ENCODE results near the gene GIMAP8. TPM values are rescaled to one million over a fixed set of nuclear protein-coding genes. Genes with fewer than 3 reads are reported as not detected.

GIMAP8 gene
- total and polyA plus RNA-seq, 2 of the 8 experiments (the other 6 are each of a cell fraction or from before 2014, with no cell fraction given) = not detected

DNA sequence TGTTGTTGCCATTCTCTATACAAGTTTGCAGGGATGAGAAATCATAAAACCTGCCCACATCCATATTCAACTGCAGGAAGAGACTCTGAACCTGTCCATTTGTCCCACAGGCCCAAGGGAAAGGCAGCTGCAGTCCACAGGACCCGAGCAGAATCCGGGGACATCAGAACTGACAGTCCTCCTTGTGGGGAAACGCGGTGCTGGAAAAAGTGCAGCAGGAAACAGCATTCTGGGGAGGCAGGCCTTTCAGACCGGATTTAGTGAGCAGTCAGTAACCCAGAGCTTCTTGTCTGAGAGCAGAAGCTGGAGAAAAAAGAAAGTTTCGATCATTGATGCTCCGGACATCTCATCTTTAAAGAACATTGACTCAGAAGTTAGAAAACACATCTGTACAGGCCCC is 23.5 kb downstream of the GIMAP8 start:
- H2AFZ ChIP-seq (ENCODE audit: low read length) = no peak overlapping the region
- no peak for DNase-seq (ENCODE audit: low read depth in 1 of 2, low spot score in 2 of 2)

More for the DNA sequence above, 23.5 kb downstream of the GIMAP8 start:
- no peak overlapping the region for H3K18ac ChIP-seq (ENCODE audit: extremely low read depth, low read length)
- H2BK15ac ChIP-seq (ENCODE audit: low read length) = no peak overlapping the region
- no peak overlapping the region for H2BK12ac ChIP-seq (ENCODE audit: low read depth, low read length)
- no peaks in the 10 kb centered on the region for H4K20me1 ChIP-seq (replicated peaks in 1 of 2; ENCODE audit: control insufficient read depth in 1 of 2, insufficient read depth in 2 of 2, low read length in 2 of 2)
- ChIA-PET POLR2A (ENCODE audit: partially characterized antibody) (no interaction called here), CTCF (ENCODE audit: partially characterized antibody) (interaction anchor here (1.3 to 1.6 kb wide), 2 partner anchors 25 to 187 kb away, joined by 3 to 4 read pairs; no protein-coding TSS in a partner anchor)
- no peak overlapping the region for H3K27ac ChIP-seq (ENCODE audit: low read depth, low read length)
- H3K9ac ChIP-seq (replicated peaks in 1 of 4; ENCODE audit: extremely low read depth in 1 of 4, low read depth in 3 of 4, low read length in 3 of 4) = no peak overlapping the region
- no peak for FAIRE-seq
- H2BK20ac ChIP-seq (ENCODE audit: low read length) = no peak overlapping the region
- H3K14ac ChIP-seq (ENCODE audit: insufficient read length) = no peak overlapping the region
- H4K5ac ChIP-seq (ENCODE audit: insufficient read length, low read depth, low read length) = no peak overlapping the region
- no peak overlapping the region for H3K4me2 ChIP-seq (ENCODE audit: insufficient read depth in 1 of 2, low read depth in 2 of 2, low read length in 2 of 2)
- H2AK5ac ChIP-seq (ENCODE audit: low read depth, low read length) = no peak overlapping the region
- no peak overlapping the region for H3K4ac ChIP-seq (replicated peaks; ENCODE audit: insufficient read length, low read depth, low read length)
- H3K79me2 ChIP-seq (ENCODE audit: control insufficient read depth in 1 of 2, insufficient read depth in 2 of 2, low read length in 2 of 2) = no peaks in the 10 kb centered on the region
- H2BK120ac ChIP-seq (replicated peaks; ENCODE audit: low read depth, low read length) = no peak overlapping the region
- peaks cover 0 to 3% (median 0%) of the 10 kb centered on the region in 4 experiments; a peak in 1 of 7 replicates for H3K4me1 ChIP-seq (replicated peaks in 1 of 4; ENCODE audit: control insufficient read depth in 3 of 4, insufficient read depth in 4 of 4, low read length in 3 of 4)
- H3K79me1 ChIP-seq (ENCODE audit: low read depth, low read length) = no peaks in the 10 kb centered on the region
- no peak overlapping the region for H3K23ac ChIP-seq (ENCODE audit: insufficient read length)
- no peak overlapping the region for H4K91ac ChIP-seq (replicated peaks; ENCODE audit: insufficient read length, low read length)
- H3K23me2 ChIP-seq (ENCODE audit: low read depth, low read length) = no peaks in the 10 kb centered on the region
- TF ChIP-seq, protein P1, sequence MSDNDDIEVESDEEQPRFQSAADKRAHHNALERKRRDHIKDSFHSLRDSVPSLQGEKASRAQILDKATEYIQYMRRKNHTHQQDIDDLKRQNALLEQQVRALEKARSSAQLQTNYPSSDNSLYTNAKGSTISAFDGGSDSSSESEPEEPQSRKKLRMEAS (IDR thresholded peaks at IDR 0.05) = no peak
- TF ChIP-seq YY1 (IDR thresholded peaks at IDR 0.05; ENCODE audit: low read depth, low read length) (no peak), BRCA1 (IDR thresholded peaks at IDR 0.05; ENCODE audit: low read depth, low read length) (no peak), SP4 (IDR thresholded peaks at IDR 0.05; ENCODE audit: low read length) (no peak), RNF2 (IDR thresholded peaks at IDR 0.05; ENCODE audit: borderline replicate concordance, low read depth, low read length, missing control alignments, poor library complexity, severe bottlenecking) (no peak), EZH2 (IDR thresholded peaks at IDR 0.05; ENCODE audit: low read depth, low read length, severe bottlenecking) (no peak), TBP (IDR thresholded peaks at IDR 0.05; ENCODE audit: low read depth, low read length) (no peak), SIRT6 (IDR thresholded peaks at IDR 0.05; ENCODE audit: low read length) (no peak), ZNF274 (IDR thresholded peaks at IDR 0.05; ENCODE audit: borderline replicate concordance, extremely low read depth, low read length) (no peak), TEAD4 (IDR thresholded peaks at IDR 0.05; ENCODE audit: low read depth, low read length) (no peak), MAFK (IDR thresholded peaks at IDR 0.05; ENCODE audit: low read depth, low read length) (no peak), CREB1 (IDR thresholded peaks at IDR 0.05) (no peak), JUND (IDR thresholded peaks at IDR 0.05; ENCODE audit: low read length) (no peak), POLR2AphosphoS5 (IDR thresholded peaks at IDR 0.05; ENCODE audit: low read depth, low read length) (no peak), PHF8 (conservative IDR thresholded peaks at IDR 0.05; ENCODE audit: low read depth, low read length) (no peak)
- no peak overlapping the region for H4K8ac ChIP-seq (ENCODE audit: extremely low read depth, insufficient read depth, low read length)
- H3K4me3 ChIP-seq (ENCODE audit: extremely low read depth in 1 of 4, insufficient read depth in 2 of 4, low read depth in 3 of 4, low read length in 4 of 4) = no peak overlapping the region
- no peak overlapping the region for H3K56ac ChIP-seq (replicated peaks; ENCODE audit: insufficient read length, low read depth, low read length)
- no peaks in the 10 kb centered on the region for H3K27me3 ChIP-seq (replicated peaks in 1 of 4; ENCODE audit: control insufficient read depth in 3 of 4, extremely low read depth in 1 of 4, insufficient read depth in 3 of 4, low read length in 3 of 4)
- 94% methylated on average over 7 of the region's 7 CpGs; no CpG with 5 or more reads in 1 of the 2 experiments for WGBS, 2 experiments (ENCODE audit: extremely low coverage in 1 of 2, insufficient coverage in 1 of 2, insufficient read length in 1 of 2, insufficient replicate concordance in 2 of 2, low coverage in 1 of 2, low lambda C conversion rate in 2 of 2, missing lambda C conversion rate in 1 of 2)
- no peak overlapping the region for H2BK5ac ChIP-seq (ENCODE audit: low read depth, low read length)
- no peaks in the 10 kb centered on the region for H3K36me3 ChIP-seq (ENCODE audit: control insufficient read depth in 2 of 4, insufficient read depth in 4 of 4, low read length in 3 of 4)
- H3K9me3 ChIP-seq (ENCODE audit: insufficient read depth in 2 of 2, low read depth in 1 of 2, low read length in 1 of 2) = no peaks in the 10 kb centered on the region

Measured in H1 (cell line).